CD4-positive, alpha-beta T cell treated with Interleukin-2 at 100 ng/mL for 4 hours (primary cell): ENCODE results near the gene CPA4.

Experiments used
- DNase-seq: peaks from one replicate; pipeline ENCODE4 v3.0.0-alpha.2; 2020; ENCODE audit warnings: low spot score

CPA4 gene

DNA sequence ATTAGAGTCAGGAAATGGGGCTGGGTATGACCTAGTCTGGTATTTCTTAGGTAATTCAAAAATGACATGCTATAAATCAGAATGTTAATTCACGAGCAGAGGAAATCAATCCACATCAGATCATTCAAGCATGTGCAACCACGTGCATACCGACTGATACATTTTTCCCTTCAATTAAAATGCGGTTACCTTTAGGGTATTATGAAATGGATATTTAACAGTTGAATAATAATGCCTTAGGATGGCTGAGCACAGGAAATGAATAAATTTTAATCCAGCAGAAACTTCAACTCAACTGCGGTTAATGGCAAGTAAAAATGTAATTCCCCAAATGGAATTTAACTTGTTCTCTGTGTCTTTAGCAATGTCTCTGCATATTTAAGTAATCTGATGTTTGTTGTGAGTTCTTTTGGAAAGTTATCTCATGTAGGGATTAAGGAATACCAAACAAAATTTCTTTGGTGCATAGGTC, 17.1 kb upstream of the CPA4 start:
- no peak for DNase-seq

DNA sequence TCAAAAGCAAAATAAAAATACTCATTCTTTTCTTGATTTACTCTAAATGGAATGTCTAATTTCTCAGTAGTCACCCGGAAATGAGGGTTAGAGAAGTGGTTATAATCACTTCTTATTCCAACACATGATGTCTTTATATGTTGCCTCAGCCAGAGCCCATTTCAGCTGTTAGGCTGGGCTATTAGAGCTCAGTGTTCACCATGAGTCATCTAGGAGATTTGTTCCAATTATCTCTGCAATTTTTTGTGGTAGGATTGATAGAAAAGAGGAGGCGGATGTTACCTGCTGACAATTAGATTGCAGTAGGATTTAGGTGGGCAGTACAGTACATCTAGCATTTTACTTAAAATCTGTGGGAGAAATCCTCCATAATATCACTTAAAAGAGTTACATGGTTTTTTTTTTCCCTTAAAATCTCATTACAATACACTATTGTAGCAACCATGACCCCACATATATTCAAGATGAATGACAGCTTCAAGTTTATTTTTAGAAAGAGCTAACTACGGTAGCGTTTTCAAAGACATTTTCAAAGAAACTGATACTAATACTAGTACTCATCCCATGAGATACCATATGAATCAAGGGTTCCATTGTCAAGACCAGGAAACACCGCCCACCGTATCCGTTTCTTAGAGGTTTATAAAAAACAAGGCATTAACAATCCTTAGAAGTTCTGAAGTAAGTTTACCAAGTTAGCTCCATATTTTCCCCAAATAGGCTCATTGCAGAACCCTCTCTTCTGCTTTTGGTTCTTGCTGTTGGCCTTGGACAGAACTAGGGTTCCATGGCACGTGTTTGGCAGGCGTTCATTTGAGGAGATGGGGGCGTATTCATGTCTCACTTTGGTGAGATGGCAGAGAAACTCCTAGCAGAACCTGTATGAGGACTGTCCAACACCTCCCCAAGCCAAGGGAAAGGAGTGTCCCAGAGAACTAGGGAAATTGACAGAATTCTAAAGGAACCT, 15.9 kb upstream of the CPA4 start:
- DNase-seq: no peak

DNA sequence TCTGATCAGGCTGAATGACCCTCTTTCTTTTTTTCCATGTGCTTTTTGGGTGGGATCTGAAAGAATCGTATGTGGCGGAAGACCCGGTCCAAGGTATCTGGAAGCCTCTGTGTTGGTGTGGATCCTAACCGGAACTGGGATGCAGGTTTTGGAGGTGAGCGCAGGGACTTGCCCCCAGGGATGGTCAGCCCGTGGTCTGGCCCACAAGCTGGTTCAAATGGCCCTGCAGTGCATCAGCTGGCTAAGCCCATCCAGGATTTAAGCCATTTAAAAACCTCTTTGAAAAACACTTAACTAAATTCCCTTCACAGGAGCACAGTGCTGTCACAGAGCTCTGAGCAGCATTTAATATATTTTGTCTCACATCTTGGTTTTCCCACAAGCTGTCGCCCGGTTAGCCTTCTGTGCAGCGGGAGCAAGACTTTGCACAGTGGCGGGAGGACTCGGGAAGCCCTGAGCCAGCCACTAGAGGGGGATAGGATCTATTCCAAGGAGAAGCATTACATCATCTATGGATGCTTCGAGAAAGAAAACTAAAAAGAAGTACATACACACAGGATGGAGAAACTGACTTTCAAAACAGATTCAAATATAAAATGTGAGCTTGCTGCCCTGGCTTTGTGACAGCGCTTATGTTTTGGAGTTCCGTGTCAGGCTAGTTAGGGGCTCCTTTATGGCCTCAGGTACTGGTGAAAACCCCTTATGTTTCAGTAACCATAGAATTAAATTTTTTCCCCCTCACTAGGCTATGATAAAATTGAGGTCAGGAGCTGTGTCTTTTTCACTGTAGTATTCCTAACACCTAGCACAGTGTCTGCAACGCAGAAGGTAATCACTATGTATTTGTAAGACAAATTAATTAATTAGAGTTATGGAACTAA, 15.0 kb upstream of the CPA4 start:
- no peak for DNase-seq

DNA sequence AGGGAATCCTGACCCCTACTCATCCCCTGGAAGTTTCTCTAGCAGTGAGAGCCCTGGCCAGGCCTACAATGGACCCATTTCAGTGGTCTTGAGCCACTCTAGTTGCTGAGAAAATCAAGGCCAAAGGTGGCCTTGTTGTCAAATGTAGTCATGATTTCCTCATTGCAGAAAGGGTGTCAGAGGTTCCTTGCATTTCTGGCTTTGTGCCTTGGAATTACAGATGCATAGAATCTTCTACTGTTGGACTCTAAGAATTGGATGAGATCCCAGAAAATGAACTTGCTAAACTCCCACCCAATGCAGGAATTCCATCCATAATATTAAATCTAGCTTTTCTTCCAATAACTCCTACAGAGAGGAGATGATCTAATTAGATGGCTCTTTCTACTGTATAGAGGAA, 14.1 kb upstream of the CPA4 start:
- DNase-seq: no peak

DNA sequence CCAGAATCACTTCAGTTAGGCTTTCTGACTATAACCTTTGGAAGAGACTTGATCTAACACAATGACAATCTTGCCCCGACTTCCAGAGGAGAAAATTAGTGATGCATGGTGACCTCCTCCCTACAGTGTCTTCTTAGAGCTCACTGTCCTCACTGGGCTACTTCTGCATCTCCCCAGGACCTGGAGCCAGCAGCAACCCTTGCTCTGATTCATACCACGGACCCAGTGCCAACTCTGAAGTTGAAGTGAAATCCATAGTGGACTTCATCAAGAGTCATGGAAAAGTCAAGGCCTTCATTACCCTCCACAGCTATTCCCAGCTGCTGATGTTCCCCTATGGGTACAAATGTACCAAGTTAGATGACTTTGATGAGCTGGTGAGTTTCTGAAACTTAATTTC, 13.7 kb upstream of the CPA4 start:
- no peak for DNase-seq

DNA sequence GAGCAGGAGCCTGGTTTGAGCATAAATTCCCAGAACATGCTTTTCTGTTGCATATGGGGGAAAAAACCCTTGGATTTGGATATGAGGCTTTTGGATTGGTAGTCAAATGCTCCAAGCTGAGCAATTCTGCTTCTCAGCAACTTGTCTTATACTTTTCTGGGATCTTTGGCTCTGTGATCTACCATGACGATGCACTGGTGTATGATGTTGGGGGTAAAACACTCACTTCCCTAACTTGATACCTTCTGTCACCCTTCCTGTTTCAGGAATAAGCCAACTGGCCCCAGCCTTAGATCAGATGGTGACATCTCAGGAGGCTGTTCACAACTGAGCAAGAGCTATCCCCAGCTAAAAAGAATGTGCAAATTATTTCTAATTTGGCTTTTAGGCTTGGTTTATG, 13.1 kb upstream of the CPA4 start:
- DNase-seq: no peak

DNA sequence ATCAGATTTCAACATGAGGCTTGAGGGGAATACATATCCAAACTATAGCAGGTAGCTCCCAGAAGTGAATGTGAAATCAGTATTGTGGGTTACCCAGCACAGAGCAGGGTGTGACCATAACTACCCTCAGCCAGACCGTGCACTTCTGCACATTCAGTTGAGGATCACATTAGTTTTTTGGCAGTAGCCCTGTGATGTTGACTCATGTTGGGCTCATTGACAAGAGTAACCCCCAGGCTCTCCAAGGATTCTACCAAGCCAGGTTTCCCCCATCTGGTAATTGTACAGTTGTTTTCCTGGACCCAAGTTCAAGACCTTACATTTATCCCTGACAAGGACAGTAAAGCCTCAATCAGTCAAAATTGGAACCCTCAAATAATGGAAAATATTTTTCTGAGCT, 11.7 kb upstream of the CPA4 start:
- DNase-seq: no peak

DNA sequence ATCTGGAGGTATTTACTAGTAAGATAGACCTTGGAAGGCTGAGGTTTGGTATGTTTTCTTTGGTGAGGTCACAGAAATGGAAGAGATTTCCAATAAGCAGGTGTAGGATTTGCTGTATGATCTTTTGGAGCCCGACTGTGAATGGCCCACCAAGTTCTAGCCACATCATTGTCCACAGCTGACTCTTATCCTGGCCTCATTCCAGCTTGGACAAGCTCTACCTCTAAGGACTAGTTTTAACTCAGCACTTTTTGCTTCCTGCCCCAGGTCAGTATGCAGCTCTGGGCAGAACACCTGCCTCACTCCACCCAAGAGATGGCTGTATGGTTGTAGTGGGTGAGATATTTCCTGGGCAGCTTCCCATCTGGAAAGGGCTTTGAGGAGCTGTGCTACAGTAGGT, 6.1 kb upstream of the CPA4 start:
- DNase-seq: no peak

DNA sequence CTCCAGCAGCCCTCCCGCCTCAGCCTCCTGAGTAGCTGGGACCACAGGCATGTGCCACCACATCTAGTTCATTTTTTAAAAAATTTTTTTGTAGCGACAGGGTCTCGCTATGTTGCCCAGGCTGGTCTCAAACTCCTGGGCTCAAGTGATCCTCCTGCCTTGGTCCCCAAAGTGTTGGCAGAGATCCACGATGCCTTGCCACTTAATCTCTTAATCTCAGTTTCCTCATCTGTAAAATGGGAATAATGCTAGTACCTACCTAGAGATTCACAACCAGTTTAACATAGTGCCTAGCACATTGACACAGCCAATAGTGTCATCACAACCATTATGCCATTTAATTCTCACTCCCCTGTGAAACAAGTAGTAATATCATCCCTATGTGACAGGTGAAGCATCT, 4.8 kb upstream of the CPA4 start:
- DNase-seq: no peak

DNA sequence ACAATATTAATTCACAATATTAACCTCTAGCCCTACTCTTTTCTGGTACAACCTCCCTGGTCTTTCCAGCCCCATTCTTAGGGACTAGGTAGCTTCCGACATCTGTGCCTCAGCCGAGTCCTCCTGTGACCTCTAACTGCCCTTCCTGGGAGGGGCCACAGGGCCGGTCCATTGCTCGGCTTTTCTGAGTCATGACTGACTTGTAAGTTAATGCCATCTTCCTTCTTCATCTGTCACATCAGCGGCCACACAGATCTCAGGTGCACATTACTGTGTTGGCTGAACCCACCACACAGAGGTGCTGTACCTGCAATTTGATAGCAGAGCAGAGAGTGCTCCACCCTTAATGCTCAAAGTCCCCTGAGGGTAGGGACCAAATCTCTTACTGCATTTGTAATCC, 4.1 kb upstream of the CPA4 start:
- DNase-seq: no peak

DNA sequence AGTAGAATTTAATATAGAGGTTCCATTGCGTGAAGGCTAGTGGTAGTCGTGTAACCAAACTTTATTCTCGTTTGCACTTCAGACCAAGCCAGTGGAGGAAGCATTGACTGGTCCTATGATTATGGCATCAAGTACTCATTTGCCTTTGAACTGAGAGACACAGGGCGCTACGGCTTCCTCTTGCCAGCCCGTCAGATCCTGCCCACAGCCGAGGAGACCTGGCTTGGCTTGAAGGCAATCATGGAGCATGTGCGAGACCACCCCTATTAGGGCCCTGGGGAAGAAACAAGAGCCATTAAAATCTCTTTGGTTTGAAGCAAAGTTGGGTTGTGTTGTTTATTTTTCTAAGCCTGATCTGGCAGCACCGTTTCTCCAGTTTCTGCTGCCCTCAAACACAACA, 3.5 kb upstream of the CPA4 start:
- no peak for DNase-seq

DNA sequence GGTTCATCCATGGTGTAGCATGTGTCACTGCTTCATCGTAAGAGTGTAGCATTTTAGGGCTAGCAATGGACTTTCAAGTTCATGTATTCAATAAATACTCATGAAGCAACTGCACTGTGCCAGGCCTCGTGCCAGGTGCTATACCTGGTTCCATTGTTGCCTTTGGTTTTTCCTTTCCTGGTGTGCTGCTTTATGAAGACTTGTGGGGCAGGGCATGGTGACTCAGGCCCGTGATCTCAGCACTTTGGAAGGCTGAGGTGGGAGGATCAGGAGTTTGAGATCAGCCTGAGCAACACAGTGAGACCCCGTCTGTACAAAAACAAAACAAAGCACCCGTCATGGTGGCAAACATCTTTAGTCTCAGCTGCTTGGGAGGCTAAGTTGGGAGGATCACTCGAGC, 2.2 kb upstream of the CPA4 start:
- DNase-seq: no peak

DNA sequence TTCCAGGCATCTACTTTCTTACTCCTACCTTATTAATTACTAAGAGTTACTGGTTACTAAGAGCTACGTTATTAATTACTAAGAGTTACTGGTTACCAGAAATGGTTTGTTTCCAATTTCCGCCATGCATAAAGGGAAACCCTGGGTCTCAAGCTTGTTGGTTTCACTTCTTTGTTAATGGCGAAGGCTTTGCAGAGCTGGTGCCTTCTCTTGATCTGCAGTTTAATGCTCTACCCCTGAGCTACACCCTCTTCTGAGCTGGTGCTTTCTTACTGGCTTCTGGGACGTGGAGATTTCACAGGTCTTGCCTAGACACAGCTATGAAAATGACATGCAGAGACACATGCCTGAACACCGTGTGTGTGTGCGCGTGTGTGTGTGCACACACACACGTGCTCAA, 560 bp downstream of the CPA4 start:
- DNase-seq: no peak

DNA sequence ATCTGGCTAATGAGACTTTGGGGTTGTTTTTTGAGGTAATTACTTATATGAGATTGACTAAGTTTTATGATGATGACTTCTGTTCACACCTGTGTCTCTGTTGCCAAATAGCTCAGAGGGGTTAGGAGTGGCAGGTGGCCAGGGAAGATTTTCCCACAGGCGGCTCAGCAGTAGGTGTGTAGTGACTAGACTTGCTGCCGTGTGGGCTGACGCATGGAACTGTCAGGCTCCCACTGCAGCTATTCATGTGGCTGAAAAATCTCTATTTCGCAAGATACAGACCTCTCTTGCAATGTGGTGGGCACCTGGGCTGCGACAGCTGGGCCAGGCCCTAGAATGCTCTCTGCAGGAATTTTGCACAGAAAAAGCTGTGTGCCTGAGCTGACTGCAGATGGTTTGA, 1.4 kb downstream of the CPA4 start:
- no peak for DNase-seq

DNA sequence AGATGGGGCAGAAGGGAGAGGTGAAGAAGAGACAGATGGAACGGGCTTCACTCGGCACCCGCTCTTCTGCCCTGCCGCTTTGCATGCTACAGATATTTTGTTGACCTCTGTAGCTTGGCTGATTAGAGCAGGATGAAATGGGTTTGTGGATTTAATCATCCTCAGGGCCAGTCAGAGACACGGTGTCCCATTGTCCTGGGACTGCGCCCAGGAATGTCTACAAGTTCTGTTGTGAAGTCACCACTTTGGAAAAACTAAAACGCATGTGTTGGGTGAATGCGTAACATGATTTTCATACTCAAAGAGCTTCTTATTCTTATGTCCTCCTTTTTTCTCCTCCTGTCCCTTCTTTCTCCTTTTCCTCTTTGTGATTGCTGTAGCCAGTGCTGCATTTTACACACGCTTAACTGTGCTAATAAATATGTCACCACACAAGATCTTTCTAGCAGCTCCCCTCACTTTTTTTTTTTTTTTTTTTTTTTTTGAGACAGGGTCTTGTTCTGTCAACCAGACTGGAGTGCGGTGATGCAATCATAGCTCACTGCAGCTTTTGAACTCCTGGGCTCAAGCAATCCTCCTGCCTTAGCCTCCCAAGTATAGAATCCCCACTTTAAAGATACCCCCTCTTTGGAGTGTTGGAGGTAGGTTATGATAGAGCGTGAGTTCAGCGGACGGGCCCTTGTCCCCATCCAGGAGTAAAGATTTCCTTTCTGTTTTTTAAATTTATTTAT, 3.4 kb downstream of the CPA4 start:
- no peak for DNase-seq

DNA sequence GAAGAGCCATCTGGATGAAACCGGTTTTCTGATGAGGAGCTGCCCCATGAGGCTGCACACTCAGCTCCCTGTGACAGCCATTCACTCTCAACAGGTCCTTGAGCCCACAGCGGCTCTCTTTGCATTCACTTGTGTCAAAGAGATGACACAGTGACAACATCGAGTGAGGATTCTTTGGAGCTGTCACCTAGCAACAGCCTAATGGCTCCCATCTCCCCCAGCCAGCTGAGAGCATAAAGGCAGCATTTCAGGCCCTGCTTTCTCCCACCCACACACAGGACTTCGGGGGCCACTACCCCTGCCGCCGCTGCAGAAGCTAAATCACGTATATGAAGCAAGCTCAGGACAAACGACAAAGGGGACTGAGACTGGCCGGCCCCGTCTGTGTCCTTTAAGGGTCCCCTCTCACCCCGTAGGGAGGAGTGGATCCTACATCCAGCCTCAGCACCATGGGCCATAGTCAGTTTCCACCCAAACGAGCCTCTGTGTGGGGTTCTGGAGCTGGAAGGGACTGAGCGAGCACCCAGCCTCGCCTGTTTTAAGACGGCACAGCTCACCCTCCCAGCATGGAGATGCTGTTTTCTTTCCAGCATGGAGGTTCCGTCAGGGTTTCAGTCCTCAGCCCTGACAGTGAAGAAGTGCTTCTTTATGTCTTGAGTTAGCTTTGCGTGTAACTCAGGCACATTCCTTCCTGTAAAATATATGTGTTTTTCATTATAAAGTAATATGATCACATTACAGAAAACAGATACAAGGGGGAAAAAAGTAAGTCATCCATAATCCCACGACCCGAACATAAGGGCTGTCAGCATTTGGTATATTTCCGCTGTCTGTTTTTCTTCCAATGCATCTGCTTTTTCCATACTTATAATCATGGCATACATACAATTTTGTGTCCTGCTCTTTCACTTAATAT, 4.9 kb downstream of the CPA4 start:
- DNase-seq: no peak

DNA sequence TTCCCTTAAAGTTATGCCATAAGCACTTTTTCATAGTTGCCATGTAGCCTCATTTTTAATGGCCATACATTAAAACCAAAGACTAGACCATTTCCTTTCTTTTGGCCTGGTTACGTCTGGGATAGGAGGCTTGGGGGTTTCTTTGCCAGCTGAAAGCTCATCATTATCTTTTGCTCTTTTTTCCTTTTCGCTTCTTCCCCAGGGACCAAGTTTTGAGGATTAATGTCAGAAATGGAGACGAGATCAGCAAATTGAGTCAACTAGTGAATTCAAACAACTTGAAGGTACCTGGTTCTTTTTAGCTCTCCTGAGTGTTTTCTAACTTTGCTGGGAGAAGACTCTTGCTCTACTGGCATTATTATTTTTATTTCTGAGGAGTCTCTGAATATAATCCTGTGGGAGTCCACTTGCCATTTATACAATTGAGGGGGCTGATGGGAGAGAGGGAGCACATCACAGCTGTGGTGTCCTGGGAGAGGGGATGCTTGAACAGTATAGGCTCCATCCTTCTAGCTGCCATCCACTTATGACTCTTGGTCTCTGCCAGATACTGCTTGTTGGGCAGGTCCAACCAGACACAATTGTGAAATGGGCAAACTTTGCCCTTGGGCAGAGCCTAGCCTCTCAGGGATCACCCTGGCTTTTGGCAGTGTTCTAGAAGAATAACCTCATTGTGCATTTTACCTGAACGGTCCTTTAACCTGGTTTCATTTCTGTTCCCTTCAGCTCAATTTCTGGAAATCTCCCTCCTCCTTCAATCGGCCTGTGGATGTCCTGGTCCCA, 5.8 kb downstream of the CPA4 start:
- no peak for DNase-seq

DNA sequence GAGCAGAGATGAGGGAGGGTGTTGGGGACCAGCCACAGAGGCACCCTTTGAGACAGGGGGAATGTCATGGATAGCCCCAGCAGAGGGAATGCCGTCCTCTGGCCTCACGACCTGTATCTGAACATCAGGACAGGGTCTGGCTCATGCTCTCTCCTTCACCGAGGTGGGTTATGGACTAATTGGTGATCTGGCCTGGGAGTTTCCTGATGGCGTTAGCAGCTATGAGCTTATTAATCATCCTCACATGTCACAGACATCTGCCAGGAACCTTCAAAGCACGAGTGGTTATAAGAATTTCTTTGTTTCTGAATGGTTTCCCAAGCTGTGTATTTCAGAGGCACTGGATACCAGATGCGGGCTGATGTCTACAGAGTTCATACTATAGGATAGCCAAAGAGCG, 6.9 kb downstream of the CPA4 start:
- no peak for DNase-seq

DNA sequence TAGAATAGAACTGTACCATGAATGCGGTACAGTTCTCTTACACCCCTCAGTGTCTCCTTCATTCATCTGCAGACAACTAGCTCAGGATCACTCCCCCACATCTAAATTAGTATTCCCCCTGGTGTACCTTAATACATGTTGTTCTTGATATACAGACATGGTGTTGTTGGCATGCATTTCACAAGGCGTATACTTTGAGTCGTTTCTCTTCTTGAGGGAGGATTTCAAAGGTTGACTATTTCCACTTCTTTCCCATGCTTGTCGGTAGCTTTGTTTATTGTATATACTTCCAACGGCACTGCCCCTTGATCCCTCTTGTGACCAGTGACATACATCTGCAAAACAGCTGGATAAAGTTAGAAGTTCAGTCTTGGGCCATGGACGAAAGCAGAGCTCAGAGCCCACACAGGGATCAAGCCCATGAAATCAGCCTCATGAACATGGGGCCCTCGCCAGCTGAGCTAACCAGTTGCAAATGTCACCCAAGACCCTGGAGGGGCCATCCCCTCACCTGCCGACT, 8.6 kb downstream of the CPA4 start:
- no peak for DNase-seq

DNA sequence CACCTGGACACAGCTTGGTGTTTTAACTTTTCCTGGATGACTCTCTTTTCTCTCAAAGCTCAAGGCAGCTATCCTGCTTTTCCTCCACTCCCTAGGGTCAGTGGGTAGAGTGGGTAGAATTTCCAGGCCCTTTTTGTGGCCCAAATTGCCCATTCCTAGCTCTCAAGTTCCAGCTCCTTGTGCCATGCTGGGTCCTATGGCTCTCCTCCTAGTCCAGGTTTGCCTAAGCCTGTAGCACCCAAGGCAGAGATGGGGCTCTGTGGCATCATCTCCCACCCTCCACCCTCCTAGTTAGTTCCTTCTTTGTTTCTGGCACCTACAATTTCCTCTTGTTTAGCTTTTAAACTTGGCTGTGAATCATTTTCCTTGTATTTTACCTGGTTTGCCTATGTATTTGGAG, 9.7 kb downstream of the CPA4 start:
- no peak for DNase-seq
